Muscle layer of duodenum (tissue), 2 donors: Measurements from ENCODE around the gene PEX26.
"Not testable (repeated sequence)": the region's sequence is repeated elsewhere in the genome, so short reads cannot be mapped to it uniquely, and the experiment has no call there.

Source experiments
- H3K27ac ChIP-seq: one replicate; pipeline ENCODE4 v1.7.0; 2013; ENCODE audit warnings: mild to moderate bottlenecking, low read length
- H3K27me3 ChIP-seq: one replicate; pipeline ENCODE4 v1.7.0; 2013; ENCODE audit warnings: low read depth, mild to moderate bottlenecking, control low read depth, low read length
- H3K36me3 ChIP-seq, 2 donors: one replicate each; pipeline ENCODE4 v1.7.0; 2013; ENCODE audit warnings: low read length in 2 of 2, control low read depth in 1 of 2, mild to moderate bottlenecking in 1 of 2; ENCODE audit not compliant: insufficient read depth in 2 of 2, control insufficient read depth in 1 of 2
- H3K4me1 ChIP-seq, 2 donors: one replicate each; pipeline ENCODE4 v1.7.0; 2013; ENCODE audit warnings: low read length in 2 of 2, mild to moderate bottlenecking in 2 of 2, control low read depth in 1 of 2, moderate library complexity in 1 of 2; ENCODE audit not compliant: insufficient read depth in 2 of 2, control insufficient read depth in 1 of 2
- H3K4me3 ChIP-seq, 2 donors: one replicate each; pipeline ENCODE4 v1.7.0; 2013; ENCODE audit warnings: low read length in 2 of 2, low read depth in 1 of 2, mild to moderate bottlenecking in 1 of 2
- H3K9me3 ChIP-seq, 2 donors: one replicate each; pipeline ENCODE4 v1.7.0; 2013; ENCODE audit warnings: low read length in 2 of 2, control low read depth in 1 of 2, mild to moderate bottlenecking in 1 of 2; ENCODE audit not compliant: control insufficient read depth in 1 of 2
- donor health status: healthy.

Gene PEX26

DNA sequence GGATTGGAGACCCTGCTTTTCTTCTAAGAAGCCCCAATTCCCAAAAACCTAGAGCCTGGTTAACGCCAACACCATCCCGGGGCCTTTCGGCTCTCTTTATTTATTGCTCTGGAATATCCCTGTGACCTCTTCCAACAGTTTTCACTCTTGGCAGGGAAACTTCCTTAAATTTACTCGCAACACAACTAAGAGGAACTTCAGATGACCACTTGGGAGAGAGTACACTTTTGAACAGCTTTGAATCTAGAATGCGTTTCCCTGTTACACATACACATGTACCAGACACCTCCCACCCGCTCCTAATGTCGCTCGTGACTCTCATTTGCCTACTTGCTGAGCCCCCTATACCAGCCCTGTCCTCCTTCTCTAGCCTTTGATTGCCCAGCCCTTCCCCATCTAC is 52.2 kb downstream of the PEX26 start:
- no peak overlapping the region for H3K27ac ChIP-seq
- H3K9me3 ChIP-seq, result no peaks in the 10 kb centered on the region
- no peaks in the 10 kb centered on the region for H3K27me3 ChIP-seq
- H3K4me1 ChIP-seq, result no peaks in the 10 kb centered on the region
- H3K36me3 ChIP-seq, result peaks cover 7 to 9% of the 10 kb centered on the region in 2 donors
- no peak overlapping the region for H3K4me3 ChIP-seq

DNA sequence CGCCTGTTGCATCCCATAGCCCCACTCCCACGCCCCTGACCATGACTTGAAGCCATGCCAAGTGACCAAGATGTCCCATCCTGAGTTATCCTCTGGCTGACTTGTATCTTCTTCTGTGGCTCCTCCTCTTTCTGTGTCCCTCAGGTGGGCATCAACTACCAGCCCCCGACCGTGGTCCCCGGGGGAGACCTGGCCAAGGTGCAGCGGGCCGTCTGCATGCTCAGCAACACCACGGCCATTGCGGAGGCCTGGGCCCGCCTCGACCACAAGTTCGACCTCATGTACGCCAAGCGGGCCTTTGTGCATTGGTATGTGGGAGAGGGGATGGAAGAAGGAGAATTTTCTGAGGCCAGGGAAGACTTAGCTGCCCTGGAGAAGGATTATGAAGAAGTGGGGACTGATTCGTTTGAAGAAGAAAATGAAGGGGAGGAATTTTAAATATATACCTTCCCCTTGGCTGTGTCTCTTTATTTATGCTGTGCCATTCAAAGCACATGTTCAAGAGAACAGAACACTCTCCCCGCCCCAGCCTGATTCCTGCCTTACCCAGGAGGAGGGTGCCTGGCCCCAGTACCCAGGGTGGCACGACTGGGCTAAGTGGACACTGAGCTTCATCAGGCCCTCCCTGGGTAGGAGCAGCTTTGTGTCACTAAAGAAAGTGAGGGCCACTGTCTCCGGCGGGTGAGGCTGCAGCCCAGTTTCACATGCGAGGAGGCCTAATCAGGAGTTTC is 53.1 kb downstream of the PEX26 start:
- Histone ChIP-seq H3K4me1 (no peaks in the 10 kb centered on the region), H3K4me3 (no peak overlapping the region), H3K27ac (no peak overlapping the region), H3K9me3 (no peaks in the 10 kb centered on the region), H3K27me3 (no peaks in the 10 kb centered on the region), H3K36me3 (peaks cover 7 to 9% of the 10 kb centered on the region in 2 donors)

DNA sequence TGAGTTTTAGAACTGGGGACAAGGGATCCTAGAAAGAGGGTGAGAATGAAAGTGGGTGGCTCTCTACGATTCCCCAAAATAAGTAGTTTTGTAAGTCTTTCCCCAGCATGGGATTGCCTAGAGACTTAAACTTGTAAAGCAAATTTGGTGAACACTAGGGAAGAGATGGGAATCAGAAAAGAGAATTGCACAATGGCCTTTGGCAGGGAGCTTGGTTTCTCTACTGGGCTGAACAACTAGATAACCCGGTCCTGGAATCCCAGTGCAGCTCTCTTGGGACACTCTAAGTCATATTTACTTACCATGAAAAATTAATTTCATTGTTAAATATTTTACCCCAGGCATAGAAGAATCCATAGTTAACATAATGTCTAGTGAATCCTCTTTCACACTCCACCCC is 55.7 kb downstream of the PEX26 start:
- Histone ChIP-seq H3K4me1 (no peaks in the 10 kb centered on the region), H3K27me3 (no peaks in the 10 kb centered on the region), H3K27ac (no peak overlapping the region), H3K4me3 (no peak overlapping the region), H3K9me3 (no peaks in the 10 kb centered on the region), H3K36me3 (no peaks in the 10 kb centered on the region)

DNA sequence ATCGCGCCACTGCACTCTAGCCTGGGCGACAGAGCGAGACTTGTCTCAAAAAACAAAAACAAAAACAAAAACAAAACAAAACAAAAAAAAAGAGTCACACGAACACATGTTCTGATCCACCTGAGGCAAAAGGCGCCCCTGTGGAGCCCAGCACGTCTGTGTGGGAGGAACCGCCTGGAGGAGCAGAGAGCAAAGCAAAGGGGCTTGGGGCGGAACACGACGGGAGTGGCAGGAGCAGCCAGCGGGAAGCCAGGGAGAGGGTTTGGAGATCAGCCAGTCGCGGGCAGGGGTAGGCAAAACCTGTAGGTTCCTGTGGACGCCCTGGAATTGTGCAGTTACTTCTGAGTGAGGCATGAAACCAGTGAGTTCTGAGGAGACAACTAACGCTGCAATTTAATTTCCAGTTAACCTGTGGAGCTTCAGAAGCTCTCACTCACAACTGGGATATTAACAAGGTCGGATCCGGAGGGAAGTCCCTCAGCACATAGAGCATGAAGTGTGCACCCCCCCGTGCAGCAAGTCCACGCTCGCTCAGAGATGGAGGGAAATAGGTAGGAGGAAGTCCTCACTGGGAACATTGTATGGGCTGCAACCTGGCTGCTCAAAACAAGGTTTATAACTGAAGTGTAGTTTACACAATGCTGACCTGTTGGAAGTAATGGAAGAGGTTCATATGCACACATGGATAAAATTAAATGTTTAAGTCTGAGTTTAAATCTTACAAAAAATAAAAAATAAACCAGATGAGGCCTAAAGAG is 59.0 kb downstream of the PEX26 start:
- no peak overlapping the region for H3K27ac ChIP-seq
- no peak overlapping the region for H3K4me3 ChIP-seq
- no peaks in the 10 kb centered on the region for H3K36me3 ChIP-seq
- H3K27me3 ChIP-seq, result no peaks in the 10 kb centered on the region
- H3K4me1 ChIP-seq, result no peaks in the 10 kb centered on the region
- H3K9me3 ChIP-seq, result no peaks in the 10 kb centered on the region

DNA sequence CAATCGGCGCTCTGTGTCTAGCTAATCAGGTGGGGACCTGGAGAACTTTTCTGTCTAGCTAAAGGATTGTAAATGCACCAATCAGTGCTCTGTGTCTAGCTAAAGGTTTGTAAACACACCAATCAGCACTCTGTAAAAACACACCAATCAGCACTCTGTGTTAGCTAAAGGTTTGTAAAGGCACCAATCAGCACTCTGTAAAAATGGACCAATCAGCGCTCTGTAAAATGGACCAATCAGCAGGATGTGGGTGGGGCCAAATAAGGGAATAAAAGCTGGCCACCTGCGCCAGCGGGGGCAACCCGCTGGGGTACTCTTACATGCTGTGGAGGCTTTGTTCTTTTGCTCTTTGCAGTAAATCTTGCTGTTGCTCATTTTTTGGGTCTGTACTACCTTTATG is 63.2 kb downstream of the PEX26 start:
- H3K27ac ChIP-seq, H3K4me3 ChIP-seq, H3K27me3 ChIP-seq, H3K9me3 ChIP-seq, H3K4me1 ChIP-seq, H3K36me3 ChIP-seq: not testable (repeated sequence)

DNA sequence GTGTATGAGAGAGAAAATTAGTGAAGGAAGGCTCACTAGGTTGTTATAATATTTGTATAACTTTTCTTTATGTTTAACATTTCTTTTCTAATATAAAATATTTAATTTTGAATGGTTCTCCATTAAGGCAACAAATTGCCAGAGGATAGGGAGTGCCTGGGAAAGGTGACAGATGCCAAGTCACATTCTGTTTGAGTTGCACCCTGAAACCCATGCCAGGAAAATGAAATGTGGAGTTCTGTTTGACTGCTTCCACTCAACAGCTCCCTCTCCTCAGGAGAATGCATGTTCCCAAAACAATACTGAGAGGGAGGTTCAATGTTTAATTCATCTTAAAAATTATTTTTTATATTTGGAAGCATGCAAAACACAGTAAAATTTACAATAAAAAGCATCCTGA is 66.3 kb downstream of the PEX26 start:
- Histone ChIP-seq H3K36me3 (no peaks in the 10 kb centered on the region), H3K9me3 (no peaks in the 10 kb centered on the region), H3K4me1 (peaks cover 0 to 5% of the 10 kb centered on the region in 2 donors), H3K27ac (no peak overlapping the region), H3K27me3 (no peaks in the 10 kb centered on the region), H3K4me3 (no peak overlapping the region)

DNA sequence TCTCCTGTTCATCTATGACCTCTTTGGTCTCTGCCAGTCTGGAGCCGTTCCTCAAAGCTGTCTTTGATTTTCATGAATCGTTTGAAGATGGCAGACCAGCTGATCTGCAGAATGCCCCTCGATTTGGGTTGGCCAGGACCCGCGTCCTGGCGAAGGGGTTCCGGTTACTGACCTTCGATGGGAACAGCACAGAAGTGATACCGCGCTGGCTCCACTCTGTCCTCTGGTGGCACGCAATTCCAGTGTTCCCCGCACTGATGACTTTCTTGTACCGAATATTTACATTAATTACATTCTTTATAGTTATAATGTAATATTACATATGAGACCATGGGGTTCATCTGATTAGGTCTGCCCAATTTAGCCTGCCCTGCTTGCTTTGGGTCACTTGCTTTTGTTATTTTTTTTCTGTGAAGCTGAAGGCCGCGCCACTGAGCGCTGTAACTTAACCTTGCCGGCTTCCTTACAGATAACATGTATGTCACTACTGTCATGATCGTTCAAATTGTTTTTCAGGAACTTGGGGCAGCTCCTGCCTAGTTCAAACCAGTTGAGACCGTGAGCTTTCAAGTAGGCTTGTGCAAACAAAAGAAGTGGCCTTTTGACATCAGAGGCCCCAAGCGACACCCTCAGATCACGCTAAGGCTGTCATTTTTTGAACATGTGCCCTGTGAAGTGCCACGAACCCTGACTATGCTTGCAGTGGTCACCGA is 68.0 kb downstream of the PEX26 start:
- no peak overlapping the region for H3K27ac ChIP-seq
- peaks cover 0 to 7% of the 10 kb centered on the region in 2 donors for H3K4me1 ChIP-seq
- no peaks in the 10 kb centered on the region for H3K9me3 ChIP-seq
- no peak overlapping the region for H3K4me3 ChIP-seq
- no peaks in the 10 kb centered on the region for H3K27me3 ChIP-seq
- no peaks in the 10 kb centered on the region for H3K36me3 ChIP-seq

DNA sequence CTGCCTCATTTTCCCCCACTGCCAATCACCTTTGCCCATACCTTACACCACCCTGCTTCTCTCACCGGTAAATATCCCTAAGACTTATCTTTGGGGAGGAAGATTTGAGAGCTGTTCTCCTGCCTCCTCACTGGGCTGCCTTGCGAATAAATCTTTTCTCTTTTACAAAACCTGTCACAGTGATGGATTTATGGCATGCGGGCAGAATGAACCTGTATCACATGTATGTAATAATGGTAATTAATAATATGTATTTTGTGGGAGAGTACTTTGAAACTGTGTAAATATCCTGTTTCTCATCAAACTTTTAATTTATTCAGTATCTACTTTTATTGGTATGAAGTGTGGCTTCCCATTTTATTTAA is 68.6 kb downstream of the PEX26 start:
- H3K9me3 ChIP-seq, result no peaks in the 10 kb centered on the region
- no peaks in the 10 kb centered on the region for H3K36me3 ChIP-seq
- no peak overlapping the region for H3K4me3 ChIP-seq
- H3K4me1 ChIP-seq, result peaks cover 0 to 7% of the 10 kb centered on the region in 2 donors
- H3K27me3 ChIP-seq, result no peaks in the 10 kb centered on the region
- no peak overlapping the region for H3K27ac ChIP-seq

DNA sequence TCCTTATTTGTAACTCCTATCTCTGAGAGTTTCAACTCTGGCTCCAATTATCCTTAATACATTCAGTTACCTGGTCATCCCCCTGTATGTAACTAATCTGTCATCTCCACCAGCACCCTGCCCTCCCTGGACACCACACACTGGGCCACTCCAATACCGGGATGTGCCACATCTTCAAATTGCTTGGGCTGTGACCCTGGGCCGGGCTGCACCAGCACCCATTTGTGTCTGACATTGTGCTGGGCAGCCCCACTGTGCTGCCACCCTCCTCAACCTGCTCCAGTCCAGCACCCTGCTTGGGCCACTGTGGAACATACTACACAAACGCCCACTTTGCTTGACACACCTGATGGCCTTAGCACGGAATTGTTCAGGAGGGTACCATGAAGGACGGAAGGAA is 70.0 kb downstream of the PEX26 start:
- H3K27me3 ChIP-seq, result no peaks in the 10 kb centered on the region
- H3K27ac ChIP-seq, result no peak overlapping the region
- no peaks in the 10 kb centered on the region for H3K9me3 ChIP-seq
- no peaks in the 10 kb centered on the region for H3K36me3 ChIP-seq
- H3K4me3 ChIP-seq, result no peak overlapping the region
- peaks cover 0 to 7% of the 10 kb centered on the region in 2 donors for H3K4me1 ChIP-seq

DNA sequence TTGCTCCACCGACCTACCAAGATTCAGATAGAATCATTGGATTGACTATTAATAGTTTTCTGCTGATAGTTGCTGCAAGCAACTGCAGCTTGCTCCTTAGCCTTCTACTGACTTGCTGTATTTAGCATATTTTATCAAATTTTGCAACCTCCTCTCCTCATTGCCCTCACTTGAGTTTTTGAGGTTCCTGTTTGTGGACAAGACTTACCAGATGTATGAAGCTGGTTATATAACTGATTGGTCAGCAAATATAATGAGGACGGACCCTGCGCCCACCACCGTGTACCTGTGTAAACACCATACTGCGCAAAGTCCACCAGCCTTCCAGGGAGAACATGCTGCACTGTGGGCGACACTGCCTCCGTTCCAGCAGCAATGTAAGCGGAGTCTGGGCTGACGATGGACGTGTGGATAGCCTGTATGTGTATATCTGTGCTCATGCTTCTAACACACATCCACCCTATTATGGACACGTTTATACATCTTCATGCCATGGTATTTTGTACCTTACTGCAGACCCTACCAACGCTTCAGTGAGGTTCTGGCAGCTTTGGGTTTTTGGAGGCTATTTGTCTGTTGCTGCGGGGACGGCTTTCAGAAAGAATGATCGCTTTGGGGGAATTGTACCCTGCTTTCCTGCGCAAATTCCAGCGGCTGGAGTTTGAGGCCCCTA is 70.6 kb downstream of the PEX26 start:
- Histone ChIP-seq H3K27me3 (no peaks in the 10 kb centered on the region), H3K36me3 (no peaks in the 10 kb centered on the region), H3K27ac (no peak overlapping the region), H3K4me1 (peaks cover 0 to 7% of the 10 kb centered on the region in 2 donors), H3K9me3 (no peaks in the 10 kb centered on the region), H3K4me3 (no peak overlapping the region)

DNA sequence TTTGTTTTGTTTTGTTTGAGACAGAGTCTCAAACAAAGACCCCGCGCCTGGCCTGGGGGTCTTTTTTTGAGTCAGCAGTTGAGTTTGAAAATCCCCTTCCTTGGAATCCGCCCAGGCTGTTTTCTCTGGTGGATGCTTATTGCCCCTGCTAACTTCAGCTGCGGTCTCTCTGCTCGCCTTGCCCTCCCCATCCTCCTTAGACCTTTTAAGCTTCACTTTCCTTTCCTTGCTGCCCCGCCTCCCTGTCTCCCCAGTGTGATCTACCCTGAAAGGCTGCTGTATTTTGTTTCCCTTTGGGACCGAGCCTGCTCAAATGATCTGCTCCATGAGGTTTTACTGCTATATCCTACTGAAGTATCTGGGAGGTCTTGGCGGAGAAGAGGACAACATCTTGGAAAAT is 74.7 kb downstream of the PEX26 start:
- H3K9me3 ChIP-seq, result no peaks in the 10 kb centered on the region
- no peak overlapping the region for H3K4me3 ChIP-seq
- H3K36me3 ChIP-seq, result no peaks in the 10 kb centered on the region
- no peak overlapping the region for H3K27ac ChIP-seq
- no peaks in the 10 kb centered on the region for H3K27me3 ChIP-seq
- peaks cover 0 to 7% of the 10 kb centered on the region in 2 donors for H3K4me1 ChIP-seq
